K562 (cell line): ENCODE results near the gene CPE.

Experiments used
- BCLAF1 ChIP-seq, 2 experiments: fragments of 450-650 bp in 1 of 2; IDR thresholded peaks; 2 replicates each; pipeline ENCODE4 v1.6.1; 2011 to 2017; ENCODE audit warnings: low read depth in 2 of 2, antibody characterized with exemption in 1 of 2, borderline replicate concordance in 1 of 2, low read length in 1 of 2, mild to moderate bottlenecking in 1 of 2, mixed read lengths in 1 of 2; ENCODE audit not compliant: control insufficient read depth in 1 of 2
- EP300 ChIP-seq: IDR thresholded peaks from 2 replicates; pipeline ENCODE4 v1.6.1; 2012; ENCODE audit warnings: low read length, improper control_type of control experiment
- JUNB ChIP-seq: fragments of 450-650 bp; formaldehyde crosslinking; conservative IDR thresholded peaks from 2 replicates; pipeline ENCODE4 v1.4.0; 2020; ENCODE audit warnings: mild to moderate bottlenecking
- MECOM ChIP-seq: fragments of 250-450 bp; sonication (Bioruptor Pico); IDR thresholded peaks from 2 replicates; pipeline ENCODE4 v1.8.0; 2022; ENCODE audit warnings: inconsistent platforms
- SIN3A ChIP-seq, 2 experiments: fragments of 150-350 bp in 1 of 2; IDR thresholded peaks; 2 replicates each; pipeline ENCODE4 v1.6.1; 2011 to 2016; ENCODE audit warnings: borderline replicate concordance in 2 of 2, low read depth in 2 of 2, low read length in 2 of 2, mild to moderate bottlenecking in 2 of 2, moderate library complexity in 2 of 2; ENCODE audit not compliant: control insufficient read depth in 1 of 2
- XRCC5 ChIP-seq: fragments of 200-400 bp; formaldehyde crosslinking; IDR thresholded peaks from 2 replicates; pipeline ENCODE4 v1.6.1; 2017; ENCODE audit warnings: low read depth, mild to moderate bottlenecking, low read length
- ZC3H11A ChIP-seq: IDR thresholded peaks from 2 replicates; pipeline ENCODE4 v1.6.1; 2012; ENCODE audit warnings: low read depth, low read length, improper control_type of control experiment

GRCh38 chr4:165506849-165507248, 128.0 kb downstream of the CPE start:
- TF ChIP-seq SIN3A (IDR thresholded peaks at IDR 0.05; ENCODE audit: borderline replicate concordance in 2 of 2, control insufficient read depth in 1 of 2, low read depth in 2 of 2, low read length in 2 of 2) (no peak), ZC3H11A (no peak), JUNB (CRISPR knock-in tag) (no peak), EP300 (no peak), BCLAF1 (IDR thresholded peaks at IDR 0.05; ENCODE audit: borderline replicate concordance in 1 of 2, control insufficient read depth in 1 of 2, low read depth in 2 of 2, low read length in 1 of 2) (no peak), MECOM (CRISPR knock-in tag) (no peak), XRCC5 (no peak)
